WTC11 (cell line): Measurements from ENCODE around the gene ARSB. TPM values are rescaled to one million over a fixed set of nuclear protein-coding genes. Genes with fewer than 3 reads are reported as not detected.

ENCODE experiments used
- ATAC-seq: fragments of 200-7000 bp; cut with Tn5 transposase; 2 replicates; pipeline ENCODE4 v1.10.0; 2021; ENCODE audit warnings: mild to moderate bottlenecking, moderate library complexity
- CTCF ChIA-PET: fragments of 300-600 bp; sonication (Branson Sonifier 250); formaldehyde crosslinking; loops from one replicate; lab custom pipeline; 2021; ENCODE audit warnings: antibody characterized with exemption; lab: Charles Lee
- POLR2A ChIA-PET: fragments of 350-600 bp; sonication (Branson Sonifier 250); formaldehyde crosslinking; loops from one replicate; lab custom pipeline; 2021; ENCODE audit warnings: antibody characterized with exemption; lab: Charles Lee
- DNase-seq: peaks from one replicate; pipeline ENCODE4 v3.0.0; 2021; ENCODE audit warnings: low spot score
- H3K27ac Mint-ChIP-seq: 2 replicates; pipeline ENCODE4 v1.8.0; 2021; ENCODE audit warnings: mixed read lengths
- H3K27me3 Mint-ChIP-seq: 2 replicates; pipeline ENCODE4 v1.8.0; 2021; ENCODE audit warnings: low read depth, mild to moderate bottlenecking, moderate library complexity, mixed read lengths
- H3K36me3 Mint-ChIP-seq: 2 replicates; pipeline ENCODE4 v1.8.0; 2021; ENCODE audit warnings: mixed read lengths
- H3K4me1 Mint-ChIP-seq: 2 replicates; pipeline ENCODE4 v1.8.0; 2022; ENCODE audit warnings: mixed read lengths
- H3K4me3 Mint-ChIP-seq: 2 replicates; pipeline ENCODE4 v1.8.0; 2021; ENCODE audit warnings: mild to moderate bottlenecking, moderate library complexity, mixed read lengths
- H3K9me3 Mint-ChIP-seq: 2 replicates; pipeline ENCODE4 v1.8.0; 2021; ENCODE audit warnings: mixed read lengths
- AR ChIP-seq: fragments of 250-450 bp; sonication (Bioruptor Pico); IDR thresholded peaks from 2 replicates; pipeline ENCODE4 v1.9.0; 2021; ENCODE audit warnings: mild to moderate bottlenecking
- ATF1 ChIP-seq: sonication (generic); formaldehyde crosslinking; IDR thresholded peaks from 2 replicates; pipeline ENCODE4 v1.8.1; 2023; ENCODE audit warnings: mild to moderate bottlenecking, moderate library complexity, missing genetic modification reagents
- ETV6 ChIP-seq: sonication (generic); formaldehyde crosslinking; IDR thresholded peaks from 2 replicates; pipeline ENCODE4 v1.8.1; 2022; ENCODE audit warnings: mild to moderate bottlenecking, missing genetic modification reagents
- IRF2 ChIP-seq: sonication (generic); formaldehyde crosslinking; IDR thresholded peaks from 2 replicates; pipeline ENCODE4 v1.8.0; 2022; ENCODE audit warnings: low read depth, missing genetic modification reagents, borderline replicate concordance
- KAT7 ChIP-seq: sonication (generic); formaldehyde crosslinking; IDR thresholded peaks from 2 replicates; pipeline ENCODE4 v1.8.1; 2023; ENCODE audit warnings: missing genetic modification reagents, mild to moderate bottlenecking, borderline replicate concordance
- NFYB ChIP-seq: sonication (generic); formaldehyde crosslinking; conservative IDR thresholded peaks from 2 replicates; pipeline ENCODE4 v1.8.0; 2022; ENCODE audit warnings: low read depth, missing genetic modification reagents
- NR2C2 ChIP-seq: sonication (generic); formaldehyde crosslinking; IDR thresholded peaks from 2 replicates; pipeline ENCODE4 v1.8.0; 2022; ENCODE audit warnings: mild to moderate bottlenecking, missing genetic modification reagents
- NR3C1 ChIP-seq: sonication (generic); formaldehyde crosslinking; conservative IDR thresholded peaks from 2 replicates; pipeline ENCODE4 v1.8.1; 2023; ENCODE audit warnings: low read depth, mild to moderate bottlenecking, missing genetic modification reagents
- PRDM15 ChIP-seq: sonication (generic); formaldehyde crosslinking; IDR thresholded peaks from 2 replicates; pipeline ENCODE4 v1.8.0; 2022; ENCODE audit warnings: missing genetic modification reagents
- PRRX2 ChIP-seq: fragments of 250-450 bp; sonication (Bioruptor Pico); IDR thresholded peaks from 2 replicates; pipeline ENCODE4 v1.8.0; 2021; ENCODE audit warnings: mild to moderate bottlenecking
- RELA ChIP-seq: sonication (generic); formaldehyde crosslinking; IDR thresholded peaks from 2 replicates; pipeline ENCODE4 v1.8.1; 2022; ENCODE audit warnings: missing genetic modification reagents, mild to moderate bottlenecking, borderline replicate concordance
- RORB ChIP-seq: fragments of 250-450 bp; sonication (Bioruptor Pico); IDR thresholded peaks from 2 replicates; pipeline ENCODE4 v1.9.0; 2021; ENCODE audit warnings: mild to moderate bottlenecking
- SP1 ChIP-seq: sonication (generic); formaldehyde crosslinking; conservative IDR thresholded peaks from 2 replicates; pipeline ENCODE4 v1.8.1; 2022; ENCODE audit warnings: missing genetic modification reagents
- USF2 ChIP-seq: sonication (generic); formaldehyde crosslinking; IDR thresholded peaks from 2 replicates; pipeline ENCODE4 v1.8.1; 2023; ENCODE audit warnings: mild to moderate bottlenecking, missing genetic modification reagents, moderate library complexity
- ZBTB21 ChIP-seq: sonication (generic); formaldehyde crosslinking; IDR thresholded peaks from 2 replicates; pipeline ENCODE4 v1.8.1; 2023; ENCODE audit warnings: mild to moderate bottlenecking, missing genetic modification reagents, borderline replicate concordance
- ZNF232 ChIP-seq: sonication (generic); formaldehyde crosslinking; IDR thresholded peaks from 2 replicates; pipeline ENCODE4 v1.8.0; 2022; ENCODE audit warnings: mild to moderate bottlenecking, missing genetic modification reagents
- ZNF263 ChIP-seq: sonication (generic); formaldehyde crosslinking; IDR thresholded peaks from 2 replicates; pipeline ENCODE4 v1.8.1; 2022; ENCODE audit warnings: low read depth, mild to moderate bottlenecking, moderate library complexity, missing genetic modification reagents
- ZNF317 ChIP-seq: sonication (generic); formaldehyde crosslinking; IDR thresholded peaks from 2 replicates; pipeline ENCODE4 v1.8.1; 2023; ENCODE audit warnings: low read depth, mild to moderate bottlenecking, moderate library complexity, missing genetic modification reagents, borderline replicate concordance
- ZNF396 ChIP-seq: fragments of 250-450 bp; sonication (Bioruptor Pico); IDR thresholded peaks from 2 replicates; pipeline ENCODE4 v1.8.0; 2021; ENCODE audit warnings: mild to moderate bottlenecking, moderate library complexity, borderline replicate concordance
- total RNA-seq: library from RNA; stranded (reverse); gene quantifications from 3 replicates; pipeline ENCODE4 v1.2.3, GENCODE V29; 2021
- TF ChIP-seq, protein P1 (sequence below): sonication (generic); formaldehyde crosslinking; IDR thresholded peaks from 2 replicates; pipeline ENCODE4 v1.8.1; 2023; ENCODE audit warnings: mild to moderate bottlenecking, missing genetic modification reagents, borderline replicate concordance
- TF ChIP-seq, protein P2 (sequence below): fragments of 250-450 bp; sonication (Bioruptor Pico); IDR thresholded peaks from 2 replicates; pipeline ENCODE4 v2.1.2; 2022; ENCODE audit warnings: mild to moderate bottlenecking, moderate library complexity
- TF ChIP-seq, protein P3 (sequence below): fragments of 250-450 bp; sonication (Bioruptor Pico); IDR thresholded peaks from 2 replicates; pipeline ENCODE4 v1.9.0; 2021; ENCODE audit warnings: mild to moderate bottlenecking

The ARSB gene
- total RNA-seq, 1 experiment from 2014 or later: 9.7 TPM

DNA sequence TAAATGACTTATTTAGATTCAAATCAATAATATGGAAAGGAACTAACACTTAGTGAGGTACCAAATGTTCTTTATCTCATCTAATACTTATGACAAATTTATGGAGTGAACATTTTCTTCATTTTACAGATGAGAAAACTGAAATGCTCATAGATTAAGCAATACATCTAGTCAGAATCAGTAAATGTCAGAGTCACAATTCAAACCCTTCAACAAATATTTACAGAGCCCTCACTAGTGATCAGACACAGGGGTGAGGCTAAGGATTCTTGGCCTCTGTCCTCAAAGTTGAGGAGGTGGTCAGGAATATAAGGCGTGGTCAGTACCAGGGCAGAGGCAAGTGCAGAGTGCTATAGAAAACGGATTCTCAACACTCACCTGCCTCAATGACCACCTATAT lies 29.5 kb upstream of the ARSB start (continued):
- TF ChIP-seq RELA (no peak), ETV6 (CRISPR knock-in tag) (no peak)
- TF ChIP-seq, protein P1, sequence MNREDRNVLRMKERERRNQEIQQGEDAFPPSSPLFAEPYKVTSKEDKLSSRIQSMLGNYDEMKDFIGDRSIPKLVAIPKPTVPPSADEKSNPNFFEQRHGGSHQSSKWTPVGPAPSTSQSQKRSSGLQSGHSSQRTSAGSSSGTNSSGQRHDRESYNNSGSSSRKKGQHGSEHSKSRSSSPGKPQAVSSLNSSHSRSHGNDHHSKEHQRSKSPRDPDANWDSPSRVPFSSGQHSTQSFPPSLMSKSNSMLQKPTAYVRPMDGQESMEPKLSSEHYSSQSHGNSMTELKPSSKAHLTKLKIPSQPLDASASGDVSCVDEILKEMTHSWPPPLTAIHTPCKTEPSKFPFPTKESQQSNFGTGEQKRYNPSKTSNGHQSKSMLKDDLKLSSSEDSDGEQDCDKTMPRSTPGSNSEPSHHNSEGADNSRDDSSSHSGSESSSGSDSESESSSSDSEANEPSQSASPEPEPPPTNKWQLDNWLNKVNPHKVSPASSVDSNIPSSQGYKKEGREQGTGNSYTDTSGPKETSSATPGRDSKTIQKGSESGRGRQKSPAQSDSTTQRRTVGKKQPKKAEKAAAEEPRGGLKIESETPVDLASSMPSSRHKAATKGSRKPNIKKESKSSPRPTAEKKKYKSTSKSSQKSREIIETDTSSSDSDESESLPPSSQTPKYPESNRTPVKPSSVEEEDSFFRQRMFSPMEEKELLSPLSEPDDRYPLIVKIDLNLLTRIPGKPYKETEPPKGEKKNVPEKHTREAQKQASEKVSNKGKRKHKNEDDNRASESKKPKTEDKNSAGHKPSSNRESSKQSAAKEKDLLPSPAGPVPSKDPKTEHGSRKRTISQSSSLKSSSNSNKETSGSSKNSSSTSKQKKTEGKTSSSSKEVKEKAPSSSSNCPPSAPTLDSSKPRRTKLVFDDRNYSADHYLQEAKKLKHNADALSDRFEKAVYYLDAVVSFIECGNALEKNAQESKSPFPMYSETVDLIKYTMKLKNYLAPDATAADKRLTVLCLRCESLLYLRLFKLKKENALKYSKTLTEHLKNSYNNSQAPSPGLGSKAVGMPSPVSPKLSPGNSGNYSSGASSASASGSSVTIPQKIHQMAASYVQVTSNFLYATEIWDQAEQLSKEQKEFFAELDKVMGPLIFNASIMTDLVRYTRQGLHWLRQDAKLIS (CRISPR knock-in tag): no peak

DNA sequence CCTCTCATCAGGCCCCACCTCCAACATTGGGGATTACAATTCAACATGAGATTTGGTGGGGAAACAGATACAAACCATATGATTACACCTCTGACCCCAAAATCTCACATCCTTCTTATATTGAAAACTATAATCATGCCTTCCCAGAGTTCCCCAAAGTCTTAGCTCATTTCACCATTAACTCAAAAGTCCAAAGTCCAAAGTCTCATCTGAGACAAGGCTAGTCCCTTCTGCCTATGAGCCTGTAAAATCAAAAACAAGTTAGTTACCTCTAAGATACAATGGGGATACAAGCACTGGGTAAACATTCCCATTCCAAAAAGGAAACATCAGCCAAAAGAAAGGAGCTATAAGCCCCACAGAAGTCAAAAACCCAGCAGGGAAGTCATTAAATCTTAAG lies 26.8 kb upstream of the ARSB start:
- TF ChIP-seq ZBTB21 (no peak), AR (CRISPR knock-in tag) (no peak), NR2C2 (CRISPR knock-in tag) (no peak), KAT7 (CRISPR knock-in tag) (no peak), USF2 (no peak), PRRX2 (CRISPR knock-in tag) (no peak), SP1 (CRISPR knock-in tag) (no peak), ZNF396 (no peak), RELA (no peak), ATF1 (CRISPR knock-in tag) (no peak), PRDM15 (CRISPR knock-in tag) (no peak), RORB (CRISPR knock-in tag) (no peak), NR3C1 (CRISPR knock-in tag) (no peak), ZNF317 (CRISPR knock-in tag) (no peak), ZNF263 (CRISPR knock-in tag) (no peak), NFYB (CRISPR knock-in tag) (no peak), IRF2 (no peak), ZNF232 (CRISPR knock-in tag) (no peak)
- TF ChIP-seq, protein P2, sequence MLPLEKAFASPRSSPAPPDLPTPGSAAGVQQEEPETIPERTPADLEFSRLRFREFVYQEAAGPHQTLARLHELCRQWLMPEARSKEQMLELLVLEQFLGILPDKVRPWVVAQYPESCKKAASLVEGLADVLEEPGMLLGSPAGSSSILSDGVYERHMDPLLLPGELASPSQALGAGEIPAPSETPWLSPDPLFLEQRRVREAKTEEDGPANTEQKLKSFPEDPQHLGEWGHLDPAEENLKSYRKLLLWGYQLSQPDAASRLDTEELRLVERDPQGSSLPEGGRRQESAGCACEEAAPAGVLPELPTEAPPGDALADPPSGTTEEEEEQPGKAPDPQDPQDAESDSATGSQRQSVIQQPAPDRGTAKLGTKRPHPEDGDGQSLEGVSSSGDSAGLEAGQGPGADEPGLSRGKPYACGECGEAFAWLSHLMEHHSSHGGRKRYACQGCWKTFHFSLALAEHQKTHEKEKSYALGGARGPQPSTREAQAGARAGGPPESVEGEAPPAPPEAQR (CRISPR knock-in tag): no peak
- TF ChIP-seq, protein P3, sequence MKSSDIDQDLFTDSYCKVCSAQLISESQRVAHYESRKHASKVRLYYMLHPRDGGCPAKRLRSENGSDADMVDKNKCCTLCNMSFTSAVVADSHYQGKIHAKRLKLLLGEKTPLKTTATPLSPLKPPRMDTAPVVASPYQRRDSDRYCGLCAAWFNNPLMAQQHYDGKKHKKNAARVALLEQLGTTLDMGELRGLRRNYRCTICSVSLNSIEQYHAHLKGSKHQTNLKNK (CRISPR knock-in tag): no peak
- H3K9me3 Mint-ChIP-seq: peaks cover 27% of the 10 kb centered on the region
- no peaks in the 10 kb centered on the region for H3K4me1 Mint-ChIP-seq
- no peaks in the 10 kb centered on the region for H3K27me3 Mint-ChIP-seq
- no peak overlapping the region for H3K4me3 Mint-ChIP-seq
- ChIA-PET POLR2A (interaction anchor here (0.6 kb wide), 1 partner anchor 240 kb away, joined by 3 read pairs; no protein-coding TSS in a partner anchor), CTCF (interaction anchor here (1.5 to 1.7 kb wide), 2 partner anchors 9 to 13 kb away, joined by 4 read pairs; no protein-coding TSS in a partner anchor)
- ATAC-seq (no peak), DNase-seq (no peak)
- no peak overlapping the region for H3K27ac Mint-ChIP-seq
- peaks cover 11% of the 10 kb centered on the region for H3K36me3 Mint-ChIP-seq
